Neural progenitor cell (in vitro differentiated cells): ENCODE results near the gene ZMYM4. TPM values are rescaled to one million over a fixed set of nuclear protein-coding genes. Genes with fewer than 3 reads are reported as not detected.
"Not testable (repeated sequence)": the region's sequence is repeated elsewhere in the genome, so short reads cannot be mapped to it uniquely, and the experiment has no call there.

ENCODE experiments used
- DNase-seq: peaks from one replicate; pipeline ENCODE4 v3.0.0-alpha.2; 2016; ENCODE audit warnings: low spot score
- H2AFZ ChIP-seq: fragments of 200-600 bp; sonication (generic); replicated peaks from 2 replicates; pipeline ENCODE4 v1.6.1; 2016; ENCODE audit warnings: antibody characterized with exemption
- H3F3A ChIP-seq: fragments of 200-600 bp; sonication (generic); 2 replicates; pipeline ENCODE4 v1.6.1; 2016; ENCODE audit warnings: antibody characterized with exemption, low read depth
- H3K27ac ChIP-seq: fragments of 200-600 bp; sonication (generic); 2 replicates; pipeline ENCODE4 v1.5.1; 2016; ENCODE audit warnings: mild to moderate bottlenecking
- H3K27me3 ChIP-seq: fragments of 200-600 bp; sonication (generic); 2 replicates; pipeline ENCODE4 v1.6.1; 2016; ENCODE audit warnings: mild to moderate bottlenecking, moderate library complexity
- H3K36me3 ChIP-seq: fragments of 200-600 bp; sonication (generic); 2 replicates; pipeline ENCODE4 v1.5.1; 2016
- H3K4me1 ChIP-seq: fragments of 200-600 bp; sonication (generic); 2 replicates; pipeline ENCODE4 v1.6.1; 2016; ENCODE audit warnings: mixed run types
- H3K4me2 ChIP-seq: fragments of 200-600 bp; sonication (generic); 2 replicates; pipeline ENCODE4 v1.6.1; 2016
- H3K4me3 ChIP-seq: fragments of 200-600 bp; sonication (generic); 2 replicates; pipeline ENCODE4 v1.5.1; 2016
- H3K79me2 ChIP-seq: fragments of 200-600 bp; sonication (generic); 2 replicates; pipeline ENCODE4 v1.6.1; 2016; ENCODE audit warnings: low read depth
- H3K9ac ChIP-seq: fragments of 200-600 bp; sonication (generic); 2 replicates; pipeline ENCODE4 v1.6.1; 2016
- H3K9me3 ChIP-seq: fragments of 200-600 bp; sonication (generic); 2 replicates; pipeline ENCODE4 v1.5.1; 2016; ENCODE audit warnings: low read depth
- H4K20me1 ChIP-seq: fragments of 200-600 bp; sonication (generic); 2 replicates; pipeline ENCODE4 v1.6.1; 2016; ENCODE audit warnings: low read depth
- H3K27ac Mint-ChIP-seq: 3 replicates; pipeline ENCODE4 v1.8.0; 2021; ENCODE audit warnings: mixed read lengths
- H3K27me3 Mint-ChIP-seq: 2 replicates; pipeline ENCODE4 v1.8.0; 2022; ENCODE audit warnings: low read depth, mild to moderate bottlenecking, inconsistent platforms, moderate library complexity, mixed read lengths; ENCODE audit not compliant: insufficient read depth
- H3K36me3 Mint-ChIP-seq: 3 replicates; pipeline ENCODE4 v1.8.0; 2021; ENCODE audit warnings: mixed read lengths
- H3K4me1 Mint-ChIP-seq: 3 replicates; pipeline ENCODE4 v1.8.0; 2021; ENCODE audit warnings: mixed read lengths
- H3K4me3 Mint-ChIP-seq: 3 replicates; pipeline ENCODE4 v1.8.0; 2021; ENCODE audit warnings: mild to moderate bottlenecking, moderate library complexity, mixed read lengths
- H3K9me3 Mint-ChIP-seq: 3 replicates; pipeline ENCODE4 v1.8.0; 2020; ENCODE audit warnings: mixed read lengths
- CTCF ChIP-seq: fragments of 200-600 bp; sonication (generic); IDR thresholded peaks from 2 replicates; pipeline ENCODE4 v1.5.1; 2017; ENCODE audit warnings: antibody characterized with exemption, mild to moderate bottlenecking
- EZH2 ChIP-seq: fragments of 200-600 bp; sonication (generic); IDR thresholded peaks from 2 replicates; pipeline ENCODE4 v1.6.1; 2017; ENCODE audit warnings: antibody characterized with exemption, mild to moderate bottlenecking, moderate library complexity
- EZH2phosphoT487 ChIP-seq: fragments of 200-600 bp; sonication (generic); IDR thresholded peaks from 2 replicates; pipeline ENCODE4 v1.6.1; 2017; ENCODE audit warnings: antibody characterized with exemption
- total RNA-seq: library from RNA; depleted of rRNA; stranded (reverse); fragments of >200 nt; gene quantifications from 2 replicates; pipeline ENCODE4 v1.2.3, GENCODE V29; 2015; ENCODE audit warnings: low replicate concordance

ZMYM4 gene
- total RNA-seq, 1 donor from 2014 or later, result 106 TPM

GRCh38 chr1:35223084-35223630 lies 45.4 kb upstream of the ZMYM4 start:
- no peak overlapping the region for H3K27ac Mint-ChIP-seq
- H3K4me1 Mint-ChIP-seq, result peaks cover 6% of the 10 kb centered on the region
- no peak overlapping the region for H3K4me2 ChIP-seq
- no peaks in the 10 kb centered on the region for H3K36me3 Mint-ChIP-seq
- no peaks in the 10 kb centered on the region for H4K20me1 ChIP-seq
- no peaks in the 10 kb centered on the region for H3K9me3 ChIP-seq
- H3K79me2 ChIP-seq, result no peaks in the 10 kb centered on the region
- H3K27me3 Mint-ChIP-seq, result peaks cover 2% of the 10 kb centered on the region
- no peak for DNase-seq
- no peak overlapping the region for H3K4me3 Mint-ChIP-seq
- H3K36me3 ChIP-seq, result no peaks in the 10 kb centered on the region
- no peaks in the 10 kb centered on the region for H3K4me1 ChIP-seq
- H3K27ac ChIP-seq, result no peak overlapping the region
- H3F3A ChIP-seq, result no peaks in the 10 kb centered on the region
- H3K9ac ChIP-seq, result no peak overlapping the region
- H3K4me3 ChIP-seq, result no peak overlapping the region
- no peak overlapping the region for H2AFZ ChIP-seq
- no peak for TF ChIP-seq CTCF
- no peak for TF ChIP-seq EZH2phosphoT487
- no peak for TF ChIP-seq EZH2
- H3K27me3 ChIP-seq, result no peaks in the 10 kb centered on the region
- H3K9me3 Mint-ChIP-seq, result no peaks in the 10 kb centered on the region

GRCh38 chr1:35226546-35226945 lies 42.0 kb upstream of the ZMYM4 start:
- no peak overlapping the region for H3K27ac ChIP-seq
- H3K4me3 ChIP-seq, result no peak overlapping the region
- H3K36me3 Mint-ChIP-seq, result no peaks in the 10 kb centered on the region
- no peaks in the 10 kb centered on the region for H3K27me3 ChIP-seq
- H3K79me2 ChIP-seq, result no peaks in the 10 kb centered on the region
- peaks cover 2% of the 10 kb centered on the region for H3K27me3 Mint-ChIP-seq
- H3K4me3 Mint-ChIP-seq, result no peak overlapping the region
- no peak for TF ChIP-seq EZH2
- no peak for TF ChIP-seq EZH2phosphoT487
- no peaks in the 10 kb centered on the region for H3K4me1 ChIP-seq
- H4K20me1 ChIP-seq, result no peaks in the 10 kb centered on the region
- no peak overlapping the region for H3K4me2 ChIP-seq
- H3K27ac Mint-ChIP-seq, result no peak overlapping the region
- H3K36me3 ChIP-seq, result no peaks in the 10 kb centered on the region
- H3K9me3 ChIP-seq, result no peaks in the 10 kb centered on the region
- H2AFZ ChIP-seq, result no peak overlapping the region
- no peak for DNase-seq
- H3K9me3 Mint-ChIP-seq, result no peaks in the 10 kb centered on the region
- no peaks in the 10 kb centered on the region for H3F3A ChIP-seq
- no peak overlapping the region for H3K9ac ChIP-seq
- H3K4me1 Mint-ChIP-seq, result peaks cover 6% of the 10 kb centered on the region

GRCh38 chr1:35229587-35230360 lies 38.7 kb upstream of the ZMYM4 start:
- no peaks in the 10 kb centered on the region for H3F3A ChIP-seq
- no peak overlapping the region for H3K9ac ChIP-seq
- Mint-ChIP-seq H3K4me3 (no peak overlapping the region), H3K27me3 (peaks cover 5% of the 10 kb centered on the region), H3K9me3 (no peaks in the 10 kb centered on the region), H3K36me3 (no peaks in the 10 kb centered on the region), H3K4me1 (no peaks in the 10 kb centered on the region), H3K27ac (no peak overlapping the region)
- DNase-seq, result no peak
- no peak overlapping the region for H3K4me3 ChIP-seq
- H3K27me3 ChIP-seq, result no peaks in the 10 kb centered on the region
- H3K9me3 ChIP-seq, result no peaks in the 10 kb centered on the region
- H4K20me1 ChIP-seq, result no peaks in the 10 kb centered on the region
- no peaks in the 10 kb centered on the region for H3K4me1 ChIP-seq
- H3K36me3 ChIP-seq, result no peaks in the 10 kb centered on the region
- no peaks in the 10 kb centered on the region for H3K79me2 ChIP-seq
- H3K4me2 ChIP-seq, result no peak overlapping the region
- no peak overlapping the region for H3K27ac ChIP-seq
- TF ChIP-seq EZH2phosphoT487 (no peak), CTCF (no peak), EZH2 (no peak)
- H2AFZ ChIP-seq, result no peak overlapping the region

- H4K20me1 ChIP-seq, result no peaks in the 10 kb centered on the region
- H3K27ac Mint-ChIP-seq, result no peak overlapping the region
- no peaks in the 10 kb centered on the region for H3K79me2 ChIP-seq
- peaks cover 3% of the 10 kb centered on the region for H3K27me3 Mint-ChIP-seq
- no peak overlapping the region for H3K9ac ChIP-seq
- H3K9me3 Mint-ChIP-seq, result no peaks in the 10 kb centered on the region
- no peaks in the 10 kb centered on the region for H3K4me1 ChIP-seq
- H3K9me3 ChIP-seq, result no peaks in the 10 kb centered on the region
- no peaks in the 10 kb centered on the region for H3K4me1 Mint-ChIP-seq
- no peak overlapping the region for H3K27ac ChIP-seq
- no peak overlapping the region for H3K4me3 Mint-ChIP-seq
- H3K4me2 ChIP-seq, result no peak overlapping the region
- no peaks in the 10 kb centered on the region for H3K27me3 ChIP-seq
- TF ChIP-seq CTCF, result no peak
- no peak for TF ChIP-seq EZH2phosphoT487
- TF ChIP-seq EZH2, result no peak
- no peaks in the 10 kb centered on the region for H3K36me3 Mint-ChIP-seq
- H2AFZ ChIP-seq, result no peak overlapping the region
- H3K36me3 ChIP-seq, result no peaks in the 10 kb centered on the region
- H3F3A ChIP-seq, result no peaks in the 10 kb centered on the region
- DNase-seq, result no peak
- no peak overlapping the region for H3K4me3 ChIP-seq
These were observed 37.2 kb upstream of the ZMYM4 start for GRCh38 chr1:35231287-35231686.

GRCh38 chr1:35236772-35237171 lies 31.7 kb upstream of the ZMYM4 start:
- H3K9me3 Mint-ChIP-seq, result not testable (repeated sequence)

More at GRCh38 chr1:35236772-35237171, 31.7 kb upstream of the ZMYM4 start:
- not testable (repeated sequence) for H3K36me3 Mint-ChIP-seq, H3K27me3 Mint-ChIP-seq, H3K36me3 ChIP-seq, H3K79me2 ChIP-seq, H3K4me3 ChIP-seq, H3K27me3 ChIP-seq, H3K4me1 Mint-ChIP-seq, H4K20me1 ChIP-seq, H2AFZ ChIP-seq, H3K27ac ChIP-seq, H3K9me3 ChIP-seq, H3K9ac ChIP-seq, H3K4me1 ChIP-seq, H3F3A ChIP-seq, H3K4me2 ChIP-seq, DNase-seq, H3K27ac Mint-ChIP-seq, H3K4me3 Mint-ChIP-seq
